HG02938 (cell line): ENCODE data around the gene DEFB128.
"Not testable (repeated sequence)": the region's sequence is repeated elsewhere in the genome, so short reads cannot be mapped to it uniquely, and the experiment has no call there.

Experiments used
- ATAC-seq: cut with Tn5 transposase; IDR thresholded peaks from one replicate; pipeline ENCODE4 v1.9.1; 2021; ENCODE audit warnings: mild to moderate bottlenecking, moderate library complexity; ENCODE audit not compliant: unreplicated experiment

DEFB128 gene

DNA sequence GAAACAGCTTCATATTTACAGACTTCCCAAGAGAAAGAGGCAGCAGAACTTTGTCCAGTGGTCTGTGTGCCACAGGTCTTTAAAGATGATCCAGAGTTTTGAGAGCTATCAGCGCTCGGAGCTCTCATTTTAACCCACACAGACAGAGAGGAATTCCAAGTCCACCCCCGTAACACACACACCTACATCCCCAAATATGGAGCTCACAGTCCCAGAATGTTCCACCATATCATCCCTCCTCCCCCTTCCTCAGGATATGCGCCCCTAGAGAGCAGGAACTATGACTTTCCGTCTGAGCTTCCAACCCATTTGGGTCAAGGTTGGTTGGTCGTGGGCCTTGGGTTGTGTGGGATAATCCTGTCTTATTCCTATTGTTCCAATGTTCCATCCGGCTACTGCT is at the start of gene DEFB128:
Gene DEFB128, minus strand, starts transcription at position 101 of the 400 bp plus-strand sequence. Its CDS starts 88 bp downstream, at position 13.
- ATAC-seq: no peak

DNA sequence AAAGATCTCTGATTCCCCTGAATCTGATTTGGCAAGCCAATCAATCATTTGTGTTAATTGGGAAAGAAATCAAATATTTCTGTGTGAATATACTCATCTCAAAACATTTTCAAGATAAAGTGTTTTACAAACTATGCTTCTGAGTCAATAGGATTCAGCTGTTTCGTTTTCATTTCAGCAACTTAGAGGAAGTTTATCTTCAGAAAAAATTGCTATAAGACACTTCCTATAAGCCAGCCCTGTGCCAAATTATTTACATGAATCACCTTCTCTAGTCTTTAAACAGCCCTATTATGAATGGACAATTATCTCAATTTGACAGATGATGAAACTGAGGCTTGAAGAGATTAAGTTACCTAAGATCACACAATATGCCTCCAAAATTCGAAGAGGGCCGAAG is 48.4 kb upstream of the DEFB128 start:
- no peak for ATAC-seq

DNA sequence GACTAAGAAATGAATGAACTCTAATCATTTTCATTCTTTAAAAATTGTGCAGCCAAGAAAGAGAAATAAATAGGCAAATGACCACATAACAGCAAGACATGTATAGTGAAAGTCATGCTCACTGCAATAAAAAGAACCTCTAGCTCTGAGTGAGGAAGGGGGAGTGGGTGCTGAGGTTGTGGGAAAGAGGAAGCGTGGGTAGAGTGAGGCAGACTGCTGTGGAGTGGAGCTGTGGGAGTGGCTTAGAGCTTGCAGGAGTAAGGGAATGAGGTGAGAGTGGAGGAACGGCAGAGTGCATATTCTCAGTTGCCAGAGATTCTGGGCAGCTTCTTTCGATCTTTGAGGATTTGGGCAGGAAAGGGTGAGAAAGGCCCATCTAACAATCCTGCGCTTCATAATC is 48.0 kb upstream of the DEFB128 start:
- ATAC-seq: no peak

DNA sequence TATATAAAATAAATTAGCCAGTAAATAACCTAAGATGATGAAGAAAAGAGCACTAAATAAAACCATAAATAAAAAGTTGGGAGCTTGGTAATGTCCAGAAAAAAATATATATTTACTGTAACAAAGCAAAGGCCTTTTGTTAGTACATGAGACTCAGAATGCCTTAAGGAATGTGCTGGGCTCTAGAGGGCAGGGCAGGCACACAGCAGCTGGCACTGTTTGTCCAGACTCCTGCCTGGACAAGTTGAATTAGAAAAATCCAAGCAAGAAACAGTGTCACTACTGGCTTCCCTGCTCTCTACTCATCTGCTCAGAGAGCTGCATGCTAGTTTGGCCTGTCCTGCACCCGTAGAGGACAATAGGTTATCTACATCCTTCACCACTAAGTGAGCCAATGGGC is 46.4 kb upstream of the DEFB128 start:
- no peak for ATAC-seq

DNA sequence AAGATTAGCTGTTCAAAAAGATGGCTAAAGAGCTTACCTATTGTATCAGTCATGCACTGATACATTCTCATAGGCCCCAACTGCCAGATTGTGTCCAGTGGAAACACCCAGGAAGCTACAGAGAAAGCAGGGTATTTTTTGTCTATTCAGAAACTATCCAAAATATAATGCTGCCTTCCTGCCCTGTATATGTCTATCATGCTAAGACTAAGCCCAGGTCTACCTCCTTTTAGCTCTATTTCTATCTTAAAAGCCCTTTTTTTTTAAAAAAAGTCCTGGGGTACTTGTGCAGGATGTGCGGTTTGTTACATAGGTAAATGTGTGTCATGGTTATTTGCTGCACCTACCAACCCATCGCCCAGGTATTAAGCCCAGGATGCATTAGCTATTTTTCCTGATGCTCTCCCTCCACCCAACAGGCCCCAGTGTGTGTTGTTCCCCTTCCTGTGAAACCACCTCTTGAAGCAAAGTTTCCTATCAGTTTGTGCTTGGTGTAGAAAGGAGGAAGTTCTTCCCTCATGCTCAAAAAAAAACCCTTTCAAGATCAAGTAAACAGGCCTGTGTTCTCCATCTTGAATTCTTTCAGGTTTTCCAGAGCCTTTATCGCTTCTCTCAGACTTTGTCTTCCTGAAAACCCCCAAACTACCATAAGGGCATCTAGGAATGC is 38.1 kb upstream of the DEFB128 start:
- no peak for ATAC-seq

DNA sequence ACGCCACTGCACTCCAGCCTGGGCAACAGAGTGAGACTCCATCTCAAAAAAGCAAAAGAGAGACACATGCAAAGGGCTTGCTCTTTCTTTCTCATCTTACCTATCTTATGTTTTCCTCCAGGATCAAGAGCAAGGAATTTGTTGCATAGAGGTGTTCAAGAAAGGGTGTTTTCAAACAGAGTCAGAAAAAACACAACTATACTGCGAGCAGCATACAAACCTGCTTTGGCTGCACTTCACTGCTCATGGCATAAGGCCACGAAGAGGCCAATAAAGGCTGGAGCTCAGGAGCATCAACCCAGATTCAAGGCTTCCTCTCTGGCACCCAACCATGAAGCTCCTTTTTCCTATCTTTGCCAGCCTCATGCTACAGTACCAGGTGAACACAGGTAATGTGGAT is 37.4 kb upstream of the DEFB128 start, which contains the start of gene DEFB129:
Gene DEFB129, plus strand, starts transcription at position 301 of the 400 bp plus-strand sequence. Its CDS starts 31 bp downstream, at position 332.
- ATAC-seq: no peak

DNA sequence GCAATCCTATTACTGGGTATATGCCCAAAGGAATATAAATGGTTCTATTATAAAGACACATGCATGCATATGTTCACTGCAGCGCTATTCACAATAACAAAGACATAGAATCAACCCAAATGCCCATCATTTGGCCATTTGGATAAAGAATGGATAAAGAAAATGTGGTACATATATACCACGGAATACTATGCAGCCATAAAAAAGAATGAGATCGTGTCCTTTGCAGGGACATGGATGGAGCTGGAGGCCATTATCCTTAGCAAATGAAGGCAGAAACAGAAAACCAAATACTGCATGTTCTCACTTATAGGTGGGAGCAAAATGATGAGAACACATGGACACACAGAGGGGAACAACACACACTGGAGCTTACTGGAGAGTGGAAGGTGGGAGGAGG is 36.4 kb upstream of the DEFB128 start:
- ATAC-seq: not testable (repeated sequence)

DNA sequence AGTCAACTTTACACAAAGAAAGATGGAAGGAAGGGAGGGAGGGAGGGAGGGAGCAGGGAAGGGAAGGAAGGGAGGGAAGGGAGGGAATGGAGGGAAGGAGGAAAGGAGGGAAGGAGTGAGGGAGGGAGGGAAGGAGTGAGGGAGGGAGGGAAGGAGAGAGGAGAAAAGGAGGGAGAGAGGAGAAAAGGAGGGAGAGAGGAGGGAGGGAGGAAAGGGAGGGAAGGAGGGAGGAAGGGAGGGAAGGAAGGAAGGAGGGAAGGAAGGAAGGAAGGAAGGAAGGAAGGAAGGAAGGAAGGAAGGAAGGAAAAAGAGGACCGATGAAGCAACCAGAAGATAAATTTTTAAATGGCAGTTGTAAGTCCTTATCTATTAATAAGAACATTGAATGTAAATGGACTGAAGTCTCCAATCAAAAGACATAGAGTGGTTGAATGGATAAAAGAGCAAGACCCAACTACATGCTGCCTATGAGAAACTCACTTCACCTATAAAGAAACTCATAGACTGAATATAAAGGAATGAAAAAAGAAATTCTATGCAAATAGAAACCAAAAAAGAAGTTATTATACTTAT is 31.8 kb upstream of the DEFB128 start:
- no peak for ATAC-seq

DNA sequence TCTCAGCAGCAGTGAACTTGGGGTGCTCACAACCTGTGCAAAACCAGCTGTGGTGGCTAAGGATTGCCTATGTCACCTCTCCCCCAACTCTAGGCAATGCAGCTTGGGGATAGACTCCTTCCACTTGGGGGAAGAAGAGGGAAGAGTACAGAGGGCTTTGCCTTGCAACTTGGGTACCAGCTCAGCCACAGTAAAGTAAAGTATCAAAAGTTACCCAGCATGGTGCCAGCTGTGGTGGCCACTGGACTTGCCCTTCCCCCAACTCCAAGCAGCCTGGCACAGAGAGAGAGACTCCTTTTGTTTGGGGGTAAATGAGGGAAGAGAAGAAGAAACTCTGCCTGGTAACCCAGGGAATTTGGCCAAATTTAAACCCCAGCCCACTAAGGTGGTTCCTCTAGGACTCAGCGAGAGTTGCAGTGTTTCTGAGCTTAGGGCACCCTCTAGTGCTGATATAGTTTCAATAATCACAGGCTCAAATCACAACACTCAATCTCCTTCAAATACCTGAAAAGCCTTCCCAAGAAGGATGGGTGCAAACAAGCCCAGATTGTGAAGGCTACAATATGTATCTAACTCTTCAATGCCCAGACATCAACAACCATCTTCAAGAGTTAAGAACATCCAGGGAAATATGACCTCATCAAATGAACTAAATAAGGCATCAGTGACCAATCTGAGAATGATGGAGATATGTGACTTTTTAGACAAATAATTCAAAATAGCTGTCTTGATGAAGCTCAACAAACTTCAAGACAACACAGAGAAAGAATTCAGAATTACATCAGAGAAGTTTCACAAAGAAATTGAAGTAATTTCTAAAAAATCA is 30.0 kb upstream of the DEFB128 start:
- no peak for ATAC-seq

DNA sequence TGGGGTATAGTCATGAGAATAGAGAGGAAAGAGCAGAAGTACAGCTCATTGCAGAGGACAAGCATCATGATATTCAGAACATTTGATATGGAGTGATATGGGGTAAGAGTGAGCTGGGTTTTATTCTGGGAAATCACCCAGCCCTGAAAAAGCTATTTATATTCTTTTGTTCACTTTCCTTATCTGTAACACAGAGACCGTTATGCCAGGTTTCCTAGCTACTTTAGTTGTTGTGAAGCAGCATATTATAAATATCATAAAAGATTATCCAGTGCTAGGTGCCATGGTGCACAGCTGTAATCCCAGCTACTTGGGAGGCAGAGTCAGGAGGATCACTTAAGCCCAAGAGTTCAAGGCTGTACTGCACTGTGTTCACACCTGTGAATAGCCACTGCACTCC is 27.8 kb upstream of the DEFB128 start:
- ATAC-seq: no peak

DNA sequence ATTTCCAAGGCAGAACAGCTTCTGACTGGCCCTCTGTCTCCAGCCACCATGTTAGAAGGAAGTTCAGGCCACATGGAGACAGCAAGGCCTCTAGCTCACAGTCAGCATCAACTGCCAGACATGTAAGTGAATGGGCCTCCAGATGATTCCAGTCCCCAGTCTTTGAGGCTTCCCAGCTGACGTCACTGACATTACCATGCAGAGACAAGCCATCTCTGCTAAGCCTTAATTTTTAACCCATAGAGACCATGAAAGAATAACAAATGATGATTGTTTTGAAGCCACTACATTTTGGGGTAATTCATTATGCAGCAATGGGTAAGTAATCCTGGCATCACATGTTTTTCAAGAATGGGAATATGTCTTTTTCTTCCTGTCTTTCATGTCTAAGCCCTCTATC is 26.3 kb upstream of the DEFB128 start:
- ATAC-seq: no peak

DNA sequence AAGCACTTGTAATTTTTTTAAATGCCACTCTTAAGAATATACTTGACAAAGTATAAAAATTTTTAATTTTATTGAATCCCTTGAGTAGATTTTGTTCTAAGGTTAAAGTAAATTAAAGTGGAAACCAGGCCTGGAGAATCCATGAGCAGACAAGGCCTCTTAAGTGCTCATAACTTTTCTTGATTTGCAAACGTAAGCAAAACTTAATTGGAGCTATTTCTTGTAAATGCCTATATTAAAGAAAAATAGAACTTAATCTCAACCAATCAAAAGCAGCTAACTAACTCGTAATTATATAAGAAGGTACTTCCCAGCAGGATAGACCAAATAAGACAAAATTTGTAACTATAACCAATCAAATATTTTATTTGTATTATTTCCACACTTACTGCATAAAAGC is 24.9 kb upstream of the DEFB128 start:
- no peak for ATAC-seq

DNA sequence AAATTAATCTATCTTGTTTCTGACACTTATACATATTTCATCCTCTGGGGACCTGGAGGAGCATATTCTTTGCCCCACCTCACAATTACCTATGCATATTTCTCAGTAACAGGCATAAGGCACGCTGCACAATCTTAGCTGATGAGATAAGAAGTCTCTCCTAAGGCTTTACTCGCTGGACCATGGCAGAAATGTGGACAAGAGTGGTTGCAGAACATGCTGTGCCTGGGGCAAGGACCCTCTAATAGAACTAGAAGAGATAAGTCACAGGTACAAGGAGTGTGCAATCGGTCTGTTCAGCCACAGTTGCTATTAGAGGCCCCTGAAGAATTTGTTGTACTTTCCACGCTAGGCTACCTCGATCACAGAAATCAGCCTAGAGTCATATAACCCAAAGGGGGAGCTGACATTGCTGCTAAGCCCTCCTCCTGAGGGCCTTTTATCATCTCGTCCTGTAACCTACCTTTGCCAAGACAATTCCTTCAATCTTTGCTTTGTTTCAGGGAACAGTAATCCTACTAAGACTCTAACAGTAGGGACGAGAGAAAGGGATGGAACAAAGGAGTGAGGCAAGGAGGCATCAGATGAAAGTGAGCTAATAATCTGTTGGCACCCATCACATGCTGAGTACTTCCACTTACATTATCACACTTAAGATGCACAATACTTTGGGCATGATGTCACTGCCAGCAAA is 21.4 kb upstream of the DEFB128 start:
- no peak for ATAC-seq

DNA sequence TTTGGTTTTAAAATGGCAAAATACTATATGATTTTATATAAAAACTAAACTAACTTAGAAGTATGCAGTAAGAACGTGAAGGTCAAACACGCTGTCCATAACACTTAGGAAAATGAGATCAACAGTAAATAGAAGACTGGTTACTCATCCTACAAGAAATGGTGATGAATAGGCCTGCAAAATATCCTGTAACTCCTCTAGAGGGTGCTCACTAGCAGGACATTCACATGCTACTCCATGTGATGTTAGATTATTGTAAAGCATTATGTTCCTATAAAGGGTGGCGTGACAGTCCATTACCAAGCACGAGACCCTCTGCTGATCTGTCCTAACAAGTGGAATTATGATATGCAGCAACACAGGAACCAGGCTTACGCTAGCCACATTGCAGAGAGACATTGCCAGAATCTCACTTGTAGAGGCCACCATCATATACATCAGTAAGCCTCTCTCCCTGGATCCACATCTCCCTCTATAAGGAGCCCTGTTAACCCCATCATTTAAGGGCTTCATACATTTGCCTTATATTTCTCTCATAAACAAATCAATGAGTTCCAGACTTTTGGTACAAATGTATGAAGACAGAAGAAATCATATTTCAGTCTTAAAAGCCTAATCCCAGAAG is 19.5 kb upstream of the DEFB128 start:
- ATAC-seq: no peak

DNA sequence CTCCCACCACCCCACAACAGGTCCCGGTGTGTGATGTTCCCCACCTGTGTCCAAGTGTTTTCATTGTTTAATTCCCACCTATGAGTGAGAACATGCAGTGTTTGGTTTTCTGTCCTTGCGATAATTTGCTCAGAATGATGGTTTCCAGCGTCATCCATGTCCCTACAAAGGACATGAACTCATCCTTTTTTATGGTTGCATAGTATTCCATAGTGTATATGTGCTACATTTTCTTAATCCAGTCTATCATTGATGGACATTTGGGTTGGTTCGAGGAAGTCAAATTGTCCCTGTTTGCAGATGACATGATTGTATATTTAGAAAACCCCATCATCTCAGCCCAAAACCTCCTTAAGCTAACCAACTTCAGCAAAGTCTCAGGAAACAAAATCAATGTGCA is 14.1 kb upstream of the DEFB128 start:
- not testable (repeated sequence) for ATAC-seq

DNA sequence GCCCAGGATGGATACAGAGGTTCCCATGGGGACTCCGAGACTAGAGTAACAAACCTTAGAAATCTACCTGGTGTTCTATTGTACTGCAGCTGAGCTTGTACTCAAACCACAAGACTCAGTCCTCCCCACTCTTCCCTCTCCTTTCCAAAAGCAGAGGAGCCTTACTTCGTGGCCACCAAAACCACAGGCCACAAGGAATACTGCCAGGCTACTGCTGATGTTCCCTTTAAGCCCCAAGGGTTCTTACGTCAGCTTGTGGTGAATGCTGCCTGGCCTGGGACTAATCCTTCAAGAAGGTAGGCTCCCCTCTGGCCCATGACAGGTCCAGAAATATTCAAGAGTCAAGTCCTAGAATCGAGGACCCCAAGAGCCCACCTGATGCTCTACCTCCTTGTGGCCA is 10.5 kb upstream of the DEFB128 start:
- ATAC-seq: no peak

DNA sequence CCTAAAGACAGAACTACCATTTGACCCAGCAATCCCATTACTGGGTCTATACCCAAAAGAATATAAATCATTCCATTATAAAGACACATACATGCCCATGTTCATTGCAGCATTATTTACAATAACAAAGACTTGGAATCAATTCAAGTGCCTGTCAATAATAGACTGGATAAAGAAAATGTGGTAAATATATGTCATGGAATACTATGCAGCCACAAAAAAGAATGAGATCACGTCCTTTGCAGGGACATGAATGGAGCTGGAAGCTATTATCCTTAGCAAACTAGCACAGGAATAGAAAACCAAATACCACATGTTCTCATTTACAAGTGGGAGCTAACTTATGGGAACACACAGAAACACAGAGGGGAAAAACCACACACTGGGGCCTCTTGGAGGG is 8.7 kb upstream of the DEFB128 start:
- ATAC-seq: no peak

DNA sequence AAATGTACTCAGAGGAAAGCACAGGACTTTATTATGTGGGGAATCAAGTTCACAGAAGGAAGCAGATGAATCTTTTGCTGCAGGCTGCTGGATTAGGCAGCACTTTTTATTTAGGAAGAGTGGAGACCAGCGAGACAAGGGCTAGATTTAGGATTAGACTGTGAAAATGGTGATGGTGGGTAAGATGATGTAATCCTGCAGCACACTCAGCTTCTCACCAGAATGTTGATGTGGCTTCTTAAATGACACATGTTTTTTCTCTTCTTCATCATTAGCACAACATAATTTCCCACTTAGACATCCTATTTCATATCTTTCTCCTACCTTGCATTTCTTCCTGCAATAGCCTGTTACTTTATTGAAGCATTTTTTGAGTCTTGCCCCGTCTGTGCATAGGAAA is 1.8 kb downstream of the DEFB128 start:
- no peak for ATAC-seq

DNA sequence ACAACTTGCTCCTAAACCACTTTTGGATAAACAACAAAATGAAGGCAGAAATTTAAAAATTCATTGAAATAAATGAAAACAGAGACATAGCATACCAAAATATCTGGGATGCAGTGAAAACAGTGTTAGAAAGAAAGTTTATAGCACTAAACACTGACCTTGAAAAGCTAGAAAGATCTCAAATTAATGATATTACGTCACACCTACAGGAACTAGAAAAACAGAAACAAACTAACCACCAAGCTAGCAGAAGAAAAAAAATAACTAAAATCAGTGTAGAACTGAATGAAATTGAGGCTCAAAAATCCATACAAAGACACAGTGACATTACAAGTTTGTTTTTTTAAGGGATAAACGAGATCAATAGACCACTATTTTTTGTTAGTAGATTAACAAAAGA is 5.2 kb downstream of the DEFB128 start:
- ATAC-seq: no peak

DNA sequence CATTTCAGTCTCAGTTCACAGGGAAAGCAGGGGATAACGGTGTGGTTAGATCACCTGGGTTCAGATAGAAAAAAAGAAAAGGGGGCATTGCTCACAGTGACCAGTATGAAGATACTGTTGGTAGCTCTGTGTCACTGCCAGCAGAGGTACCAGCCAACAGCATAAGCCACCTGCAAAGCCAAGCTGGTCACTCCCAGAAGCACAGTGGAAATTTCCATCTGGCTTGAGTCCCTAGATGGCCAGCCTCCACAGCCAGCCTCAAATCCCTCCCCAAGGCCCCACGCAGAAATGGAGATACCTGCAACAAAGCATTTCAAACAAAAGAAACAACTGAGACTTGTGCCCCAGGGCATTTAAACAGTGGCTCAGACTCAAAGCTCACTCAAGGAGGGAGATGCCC is 20.6 kb downstream of the DEFB128 start:
- no peak for ATAC-seq

DNA sequence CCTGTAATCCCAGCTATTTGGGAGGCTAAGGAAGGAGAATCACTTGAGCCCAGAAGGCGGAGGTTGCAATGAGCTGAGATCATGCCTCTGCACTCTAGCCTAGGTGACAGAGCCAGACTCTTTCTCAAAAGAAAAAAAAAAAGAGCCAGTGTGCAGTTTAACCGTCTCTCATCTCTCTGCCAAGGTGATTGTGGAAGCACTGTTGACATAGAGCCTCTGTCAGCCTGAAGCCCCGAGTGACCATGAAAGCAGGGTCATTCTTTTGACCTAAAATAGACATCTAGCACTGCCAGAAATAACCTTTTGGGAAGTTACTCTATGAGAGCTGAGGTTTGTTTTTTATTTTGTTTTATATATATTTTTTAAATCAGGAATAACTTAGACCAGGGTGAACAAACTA is 24.9 kb downstream of the DEFB128 start:
- no peak for ATAC-seq
